ENCODE measurements around the gene SP9. TPM values are rescaled to one million over a fixed set of nuclear protein-coding genes. Genes with fewer than 3 reads are reported as not detected.

The SP9 gene
- total RNA-seq, 1 experiment from 2014 or later, result not detected

- peaks cover 4 to 10% (median 9%) of the 10 kb centered on the region in 3 experiments; a peak in 5 of 7 replicates for H3K36me3 Mint-ChIP-seq (ENCODE audit: insufficient read depth in 1 of 3, low read depth in 3 of 3)
- Histone ChIP-seq H3K27ac (ENCODE audit: insufficient read length, low read depth, low read length) (no peak overlapping the region), H3K23ac (ENCODE audit: insufficient read length, low read depth, low read length) (no peak overlapping the region), H2BK120ac (ENCODE audit: low read depth, low read length, poor library complexity, severe bottlenecking) (no peak overlapping the region), H2BK5ac (ENCODE audit: insufficient read length, low read length) (no peak overlapping the region), H4K5ac (ENCODE audit: insufficient read length, low read depth, low read length) (no peak overlapping the region), H3K56ac (ENCODE audit: insufficient read length, low read depth, low read length) (no peak overlapping the region), H3K4ac (ENCODE audit: low read depth, low read length) (no peak overlapping the region), H3K27me3 (ENCODE audit: insufficient read depth, low read length) (no peaks in the 10 kb centered on the region), H4K8ac (replicated peaks; ENCODE audit: insufficient read length, low read depth, low read length) (no peak overlapping the region), H3K9ac (ENCODE audit: extremely low read depth, insufficient read length, low read length) (no peak overlapping the region), H3K4me2 (ENCODE audit: insufficient read depth, insufficient read length, low read length) (no peak overlapping the region), H4K20me1 (ENCODE audit: control insufficient read depth, insufficient read depth, insufficient read length) (no peaks in the 10 kb centered on the region), H2BK20ac (ENCODE audit: low read depth, low read length, poor library complexity, severe bottlenecking) (no peak overlapping the region), H3K4me1 (ENCODE audit: insufficient read depth, low read length) (no peaks in the 10 kb centered on the region), H3K14ac (ENCODE audit: insufficient read depth, low read length) (no peak overlapping the region), H3K23me2 (ENCODE audit: insufficient read length, low read depth, low read length, poor library complexity, severe bottlenecking) (no peaks in the 10 kb centered on the region), H3K18ac (ENCODE audit: insufficient read length, low read depth, low read length) (no peak overlapping the region), H3K9me3 (ENCODE audit: control insufficient read depth, low read depth, low read length) (no peaks in the 10 kb centered on the region), H2BK12ac (ENCODE audit: insufficient read length, low read depth, low read length) (no peak overlapping the region), H2BK15ac (ENCODE audit: low read depth, low read length) (no peak overlapping the region), H2AFZ (ENCODE audit: low read length) (no peak overlapping the region), H3T11ph (ENCODE audit: low read length) (no peak overlapping the region), H3K79me2 (ENCODE audit: insufficient read depth, low read length) (no peaks in the 10 kb centered on the region), H3K79me1 (ENCODE audit: insufficient read depth, low read depth, low read length, poor library complexity, severe bottlenecking) (no peaks in the 10 kb centered on the region), H4K91ac (ENCODE audit: insufficient read length, low read depth, low read length) (no peak overlapping the region), H2AK5ac (ENCODE audit: insufficient read length, low read length) (no peak overlapping the region)
- TF ChIP-seq, protein P1, sequence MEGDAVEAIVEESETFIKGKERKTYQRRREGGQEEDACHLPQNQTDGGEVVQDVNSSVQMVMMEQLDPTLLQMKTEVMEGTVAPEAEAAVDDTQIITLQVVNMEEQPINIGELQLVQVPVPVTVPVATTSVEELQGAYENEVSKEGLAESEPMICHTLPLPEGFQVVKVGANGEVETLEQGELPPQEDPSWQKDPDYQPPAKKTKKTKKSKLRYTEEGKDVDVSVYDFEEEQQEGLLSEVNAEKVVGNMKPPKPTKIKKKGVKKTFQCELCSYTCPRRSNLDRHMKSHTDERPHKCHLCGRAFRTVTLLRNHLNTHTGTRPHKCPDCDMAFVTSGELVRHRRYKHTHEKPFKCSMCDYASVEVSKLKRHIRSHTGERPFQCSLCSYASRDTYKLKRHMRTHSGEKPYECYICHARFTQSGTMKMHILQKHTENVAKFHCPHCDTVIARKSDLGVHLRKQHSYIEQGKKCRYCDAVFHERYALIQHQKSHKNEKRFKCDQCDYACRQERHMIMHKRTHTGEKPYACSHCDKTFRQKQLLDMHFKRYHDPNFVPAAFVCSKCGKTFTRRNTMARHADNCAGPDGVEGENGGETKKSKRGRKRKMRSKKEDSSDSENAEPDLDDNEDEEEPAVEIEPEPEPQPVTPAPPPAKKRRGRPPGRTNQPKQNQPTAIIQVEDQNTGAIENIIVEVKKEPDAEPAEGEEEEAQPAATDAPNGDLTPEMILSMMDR (conservative IDR thresholded peaks at IDR 0.05), result no peak
- H3K4me1 Mint-ChIP-seq, result no peaks in the 10 kb centered on the region
- no peak overlapping the region for H3K27ac Mint-ChIP-seq
- H3K27me3 Mint-ChIP-seq (ENCODE audit: low read depth), result no peaks in the 10 kb centered on the region
- no peak overlapping the region for H3K4me3 Mint-ChIP-seq
- no peaks in the 10 kb centered on the region for H3K9me3 Mint-ChIP-seq
- WGBS (ENCODE audit: extremely low coverage, insufficient read length, low lambda C conversion rate), result no CpG with 5 or more reads among the region's 1 CpG
- no peak for DNase-seq
Measured at GRCh38 chr2:174353004-174353403, 18.2 kb downstream of the SP9 start.
